Measurements from ENCODE around the gene TMEM250. TPM values are rescaled to one million over a fixed set of nuclear protein-coding genes. Genes with fewer than 3 reads are reported as not detected.

Gene TMEM250
- total RNA-seq, 1 donor from 2014 or later, result 29.8 TPM

DNA sequence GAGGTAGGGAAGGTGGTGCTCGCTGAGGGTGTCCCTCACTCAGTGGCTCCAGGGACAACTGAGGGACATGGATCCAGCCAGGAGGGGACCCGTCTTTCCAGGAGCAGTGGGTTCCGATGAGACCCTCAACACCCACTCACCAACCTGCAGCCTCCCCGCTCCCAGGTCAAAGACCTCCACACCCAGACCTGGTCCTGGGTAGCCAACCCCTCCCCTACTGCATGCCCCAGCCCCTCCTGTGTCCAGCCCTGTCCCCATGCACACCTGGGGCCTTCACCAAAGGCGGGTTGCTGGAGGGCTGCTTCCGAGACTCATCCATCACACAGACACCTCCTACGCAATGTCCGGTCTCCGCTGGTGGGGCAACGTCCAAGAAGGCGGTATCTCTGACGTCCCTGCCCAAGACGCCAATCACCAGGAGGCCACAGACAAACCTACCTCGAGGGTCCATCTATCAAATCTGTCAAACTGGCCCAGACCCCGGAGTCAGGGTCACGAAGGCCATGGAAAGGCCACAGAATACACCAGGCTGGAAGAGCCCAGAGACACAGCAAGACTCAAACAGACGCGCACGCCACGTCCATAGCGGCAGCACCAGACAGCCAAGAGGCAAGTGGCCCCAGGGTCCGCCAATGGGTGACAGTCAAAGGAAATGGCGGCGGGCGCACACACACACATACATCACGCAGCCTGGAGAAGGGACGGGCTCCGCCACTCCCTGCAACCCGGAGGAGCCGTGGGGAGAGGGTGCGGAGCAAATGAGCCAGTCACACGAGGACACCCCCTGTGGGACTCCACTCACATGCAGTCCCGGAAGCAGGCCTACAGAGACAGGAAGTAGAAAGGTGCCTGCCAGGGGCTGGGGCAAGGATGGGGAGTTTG, 34.4 kb downstream of the TMEM250 start:
- Histone ChIP-seq H3K4me3 (ENCODE audit: insufficient read depth, low read depth, low read length) (no peak overlapping the region), H3K9ac (ENCODE audit: low read length) (no peak overlapping the region), H3K4me2 (ENCODE audit: low read length) (no peak overlapping the region), H3K4me1 (ENCODE audit: insufficient read depth, low read length) (peaks cover 2% of the 10 kb centered on the region), H3K27me3 (ENCODE audit: insufficient read depth, low read length) (no peaks in the 10 kb centered on the region), H3K27ac (ENCODE audit: low read depth, low read length) (no peak overlapping the region), H3K79me2 (ENCODE audit: insufficient read depth, low read length) (peaks cover 97% of the 10 kb centered on the region), H4K20me1 (ENCODE audit: insufficient read depth, low read length) (peaks cover 93% of the 10 kb centered on the region), H3K36me3 (ENCODE audit: insufficient read depth, low read length) (no peaks in the 10 kb centered on the region), H3K9me3 (ENCODE audit: insufficient read depth, low read depth, low read length) (no peaks in the 10 kb centered on the region), H2AFZ (ENCODE audit: low read depth, low read length) (no peak overlapping the region)
- Mint-ChIP-seq H3K36me3 (ENCODE audit: low read depth, unreplicated experiment) (no peaks in the 10 kb centered on the region), H3K4me3 (ENCODE audit: unreplicated experiment) (no peak overlapping the region), H3K27ac (ENCODE audit: unreplicated experiment) (no peak overlapping the region), H3K27me3 (ENCODE audit: low read depth, unreplicated experiment) (no peaks in the 10 kb centered on the region), H3K9me3 (ENCODE audit: unreplicated experiment) (no peaks in the 10 kb centered on the region), H3K4me1 (ENCODE audit: low read depth, unreplicated experiment) (no peaks in the 10 kb centered on the region)
- FAIRE-seq, result no peak
- DNase-seq (ENCODE audit: low read depth), result no peak
- TF ChIP-seq, protein P1, sequence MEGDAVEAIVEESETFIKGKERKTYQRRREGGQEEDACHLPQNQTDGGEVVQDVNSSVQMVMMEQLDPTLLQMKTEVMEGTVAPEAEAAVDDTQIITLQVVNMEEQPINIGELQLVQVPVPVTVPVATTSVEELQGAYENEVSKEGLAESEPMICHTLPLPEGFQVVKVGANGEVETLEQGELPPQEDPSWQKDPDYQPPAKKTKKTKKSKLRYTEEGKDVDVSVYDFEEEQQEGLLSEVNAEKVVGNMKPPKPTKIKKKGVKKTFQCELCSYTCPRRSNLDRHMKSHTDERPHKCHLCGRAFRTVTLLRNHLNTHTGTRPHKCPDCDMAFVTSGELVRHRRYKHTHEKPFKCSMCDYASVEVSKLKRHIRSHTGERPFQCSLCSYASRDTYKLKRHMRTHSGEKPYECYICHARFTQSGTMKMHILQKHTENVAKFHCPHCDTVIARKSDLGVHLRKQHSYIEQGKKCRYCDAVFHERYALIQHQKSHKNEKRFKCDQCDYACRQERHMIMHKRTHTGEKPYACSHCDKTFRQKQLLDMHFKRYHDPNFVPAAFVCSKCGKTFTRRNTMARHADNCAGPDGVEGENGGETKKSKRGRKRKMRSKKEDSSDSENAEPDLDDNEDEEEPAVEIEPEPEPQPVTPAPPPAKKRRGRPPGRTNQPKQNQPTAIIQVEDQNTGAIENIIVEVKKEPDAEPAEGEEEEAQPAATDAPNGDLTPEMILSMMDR (IDR thresholded peaks at IDR 0.05; ENCODE audit: insufficient read depth, low read depth, low read length), result no peak
- no peak for TF ChIP-seq EZH2 (IDR thresholded peaks at IDR 0.05; ENCODE audit: insufficient read depth, low read length)

DNA sequence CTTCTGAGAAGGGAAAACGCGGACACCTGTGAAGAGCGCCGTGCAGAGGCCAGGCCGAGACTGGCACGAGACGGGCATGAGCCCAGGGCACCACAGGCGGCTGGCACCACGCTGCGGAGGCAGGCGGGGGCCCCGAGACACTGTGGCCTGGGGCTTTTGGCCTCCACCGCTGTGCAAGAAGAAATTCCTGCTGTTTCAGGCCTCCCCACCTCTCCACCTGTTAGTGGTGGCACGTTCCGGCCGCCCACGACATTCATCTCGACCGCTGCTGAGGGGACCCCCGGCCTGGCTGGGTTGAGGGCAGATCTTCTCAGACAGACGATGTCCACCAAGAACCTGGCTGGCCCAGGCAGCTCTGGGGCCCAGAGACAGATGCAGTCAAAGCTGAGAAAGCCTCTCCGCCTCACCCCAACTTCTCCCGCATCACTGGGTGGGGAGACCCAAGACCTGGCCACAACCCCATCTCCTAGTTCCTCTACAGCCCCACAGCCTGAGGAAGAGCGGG, 35.1 kb downstream of the TMEM250 start:
- FAIRE-seq (no peak), DNase-seq (ENCODE audit: low read depth) (no peak)
- H3K9me3 Mint-ChIP-seq (ENCODE audit: unreplicated experiment), result no peaks in the 10 kb centered on the region
- H3K4me2 ChIP-seq (ENCODE audit: low read length), result no peak overlapping the region
- H3K27ac ChIP-seq (ENCODE audit: low read depth, low read length), result no peak overlapping the region
- no peaks in the 10 kb centered on the region for H3K27me3 Mint-ChIP-seq (ENCODE audit: low read depth, unreplicated experiment)
- H3K4me3 ChIP-seq (ENCODE audit: insufficient read depth, low read depth, low read length), result no peak overlapping the region
- no peak overlapping the region for H3K4me3 Mint-ChIP-seq (ENCODE audit: unreplicated experiment)
- H3K36me3 ChIP-seq (ENCODE audit: insufficient read depth, low read length), result no peaks in the 10 kb centered on the region
- H3K9me3 ChIP-seq (ENCODE audit: insufficient read depth, low read depth, low read length), result no peaks in the 10 kb centered on the region
- no peak overlapping the region for H2AFZ ChIP-seq (ENCODE audit: low read depth, low read length)
- no peaks in the 10 kb centered on the region for H3K27me3 ChIP-seq (ENCODE audit: insufficient read depth, low read length)
- no peaks in the 10 kb centered on the region for H3K4me1 Mint-ChIP-seq (ENCODE audit: low read depth, unreplicated experiment)
- no peak overlapping the region for H3K27ac Mint-ChIP-seq (ENCODE audit: unreplicated experiment)
- no peaks in the 10 kb centered on the region for H3K36me3 Mint-ChIP-seq (ENCODE audit: low read depth, unreplicated experiment)
- H4K20me1 ChIP-seq (ENCODE audit: insufficient read depth, low read length), result peaks cover 93% of the 10 kb centered on the region
- H3K79me2 ChIP-seq (ENCODE audit: insufficient read depth, low read length), result peaks cover 97% of the 10 kb centered on the region
- H3K9ac ChIP-seq (ENCODE audit: low read length), result no peak overlapping the region
- H3K4me1 ChIP-seq (ENCODE audit: insufficient read depth, low read length), result peaks cover 2% of the 10 kb centered on the region
- TF ChIP-seq, protein P1 (IDR thresholded peaks at IDR 0.05; ENCODE audit: insufficient read depth, low read depth, low read length), result no peak
- no peak for TF ChIP-seq EZH2 (IDR thresholded peaks at IDR 0.05; ENCODE audit: insufficient read depth, low read length)

Measured in astrocyte (in vitro differentiated cells and primary cell).